HK-2 (cell line): Measurements from ENCODE around the gene DUSP14.

Experiments used
- DNase-seq: peaks from one replicate; pipeline ENCODE4 v3.0.0-alpha.2; 2018; ENCODE audit not compliant: unreplicated experiment

The DUSP14 gene

DNA sequence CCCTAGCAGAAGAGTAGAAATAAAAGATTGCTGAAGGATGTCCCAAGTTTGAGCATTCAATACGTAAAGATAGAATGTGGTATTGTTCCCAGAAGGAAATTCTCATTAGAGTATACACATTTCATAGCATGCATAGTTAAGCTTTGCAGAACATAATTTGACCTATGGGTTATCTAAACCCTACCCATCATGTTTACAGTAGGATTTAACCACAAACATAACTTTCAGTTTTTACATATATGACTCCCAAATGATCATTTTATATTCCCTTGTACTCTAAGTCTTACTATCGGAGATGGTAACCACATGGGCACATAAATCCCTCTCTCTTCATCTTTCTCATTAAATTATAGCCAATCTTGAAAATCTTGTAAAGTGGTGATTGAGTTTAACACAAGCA is 68.6 kb downstream of the DUSP14 start:
- no peak for DNase-seq

DNA sequence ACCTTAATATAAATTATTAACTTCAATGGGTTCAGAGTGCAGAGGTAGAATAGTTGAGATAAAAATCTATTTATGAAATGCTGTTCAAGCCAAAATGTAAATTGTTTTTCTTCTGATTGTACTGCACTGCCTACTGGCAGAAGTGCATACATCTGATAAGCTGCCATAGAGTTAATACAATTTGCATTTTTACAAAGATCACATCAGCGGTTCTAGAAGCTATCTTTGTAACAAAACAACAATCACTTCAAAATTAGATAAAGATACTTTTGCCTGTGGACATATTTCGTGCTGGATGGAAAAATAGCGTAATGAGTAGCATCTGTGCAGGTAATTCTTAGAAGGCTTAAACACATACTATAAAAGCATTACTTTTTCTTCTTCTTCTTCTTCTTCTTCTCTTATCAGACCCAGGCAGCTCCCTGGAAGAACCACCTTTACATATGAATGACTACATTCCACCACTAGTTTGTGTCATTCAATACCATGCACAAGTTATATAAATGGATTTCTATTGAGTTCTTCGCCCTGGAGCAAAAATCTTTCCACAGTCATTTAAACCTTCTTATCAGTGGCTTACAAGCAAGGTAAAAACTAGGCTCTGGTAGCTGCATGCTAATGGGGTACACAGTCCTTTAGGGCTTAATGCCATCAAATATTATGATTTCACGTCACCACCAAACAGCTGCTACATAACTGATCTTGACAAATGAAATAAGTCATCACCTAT is 72.5 kb downstream of the DUSP14 start:
- DNase-seq, result no peak
